Fibroblast of skin of left quadriceps (primary cell): ENCODE data around the gene ZSCAN10.

Experiments used
- DNase-seq, 2 experiments: peaks; one replicate each; pipeline ENCODE4 v3.0.0-alpha.2; 2013; ENCODE audit warnings: low read depth in 2 of 2

ZSCAN10 gene

GRCh38 chr16:3112058-3112880, 13.2 kb upstream of the ZSCAN10 start, which contains the start of gene ZNF205:
TSS of gene ZNF205 (plus strand) at chr16:3112586. CDS start at chr16:3113431, 845 bp downstream.
- DNase-seq, result peak in 1 of 2 experiments; percentile 32

- DNase-seq, result peak; percentile 80 to 82
Measured at GRCh38 chr16:3106205-3106928, 7.3 kb upstream of the ZSCAN10 start.

GRCh38 chr16:3101841-3102470, 2.9 kb upstream of the ZSCAN10 start:
- no peak for DNase-seq

GRCh38 chr16:3101018-3101840, 2.1 kb upstream of the ZSCAN10 start:
- DNase-seq, result no peak

GRCh38 chr16:3099732-3100499, 822 bp upstream of the ZSCAN10 start:
- DNase-seq, result peak; percentile 72 to 73

GRCh38 chr16:3099395-3099731, 269 bp upstream of the ZSCAN10 start:
- DNase-seq, result no peak

GRCh38 chr16:3097266-3097665, 1.8 kb downstream of the ZSCAN10 start:
- DNase-seq, result no peak

GRCh38 chr16:3096362-3096761, 2.7 kb downstream of the ZSCAN10 start:
- DNase-seq, result no peak

- DNase-seq, result no peak
Measured at GRCh38 chr16:3095869-3096268, 3.2 kb downstream of the ZSCAN10 start.

DNA sequence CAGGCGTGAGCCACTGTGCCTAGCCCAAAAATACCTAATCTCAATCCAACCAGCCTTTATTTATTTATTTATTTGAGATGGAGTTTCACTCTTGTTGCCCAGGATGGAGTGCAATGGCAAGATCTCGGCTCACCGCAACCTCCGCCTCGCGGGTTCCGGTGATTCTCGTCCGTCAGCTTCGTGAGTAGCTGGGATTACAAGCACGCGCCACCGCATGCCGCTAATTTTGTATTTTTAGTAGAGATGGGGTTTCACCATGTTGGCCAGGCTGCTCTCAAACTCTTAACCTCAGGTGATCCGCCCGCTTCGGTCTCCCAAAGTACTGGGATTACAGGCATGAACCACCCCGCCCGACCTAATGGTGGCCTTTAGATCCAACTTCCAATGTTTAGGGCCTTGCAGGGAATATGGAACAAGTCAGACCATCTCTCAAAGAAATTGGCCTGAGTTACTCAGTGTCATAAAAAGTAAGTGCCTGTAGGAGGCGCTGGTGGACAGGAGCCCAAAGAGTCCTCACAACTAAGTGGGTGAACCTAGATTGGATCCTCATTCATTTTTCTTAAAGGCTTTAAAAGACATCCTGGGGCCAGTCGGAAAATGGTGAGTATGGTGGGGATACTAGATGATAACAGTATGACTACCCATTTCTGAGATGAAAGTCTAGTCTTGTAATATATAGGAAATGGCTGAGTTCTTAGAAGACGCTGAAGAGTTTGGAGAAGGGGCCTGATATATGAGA, 4.6 kb downstream of the ZSCAN10 start:
- DNase-seq, result no peak

DNA sequence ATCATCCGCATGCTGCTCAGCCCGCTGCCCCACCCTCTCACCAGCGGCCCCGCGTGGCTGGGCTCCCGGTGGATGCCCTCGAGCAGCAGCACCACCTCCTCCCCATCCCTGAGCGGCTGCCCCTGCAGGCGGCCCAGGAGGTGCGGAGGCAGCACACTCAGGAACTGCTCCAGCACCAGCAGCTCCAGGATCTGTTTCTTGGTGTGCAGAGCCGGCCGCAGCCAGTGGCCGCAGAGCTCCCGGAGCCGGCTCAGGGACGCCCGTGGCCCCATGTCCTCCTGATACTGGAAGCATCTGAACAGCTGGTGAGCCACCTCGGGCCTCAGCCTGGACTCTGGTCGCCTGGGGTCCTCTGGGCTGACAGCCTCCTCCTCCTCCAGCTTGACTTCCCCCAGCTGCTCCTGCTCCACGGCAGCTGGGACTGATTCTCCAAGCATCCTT, 6.6 kb downstream of the ZSCAN10 start:
- no peak for DNase-seq

GRCh38 chr16:3091551-3091950, 7.5 kb downstream of the ZSCAN10 start:
- no peak for DNase-seq

DNA sequence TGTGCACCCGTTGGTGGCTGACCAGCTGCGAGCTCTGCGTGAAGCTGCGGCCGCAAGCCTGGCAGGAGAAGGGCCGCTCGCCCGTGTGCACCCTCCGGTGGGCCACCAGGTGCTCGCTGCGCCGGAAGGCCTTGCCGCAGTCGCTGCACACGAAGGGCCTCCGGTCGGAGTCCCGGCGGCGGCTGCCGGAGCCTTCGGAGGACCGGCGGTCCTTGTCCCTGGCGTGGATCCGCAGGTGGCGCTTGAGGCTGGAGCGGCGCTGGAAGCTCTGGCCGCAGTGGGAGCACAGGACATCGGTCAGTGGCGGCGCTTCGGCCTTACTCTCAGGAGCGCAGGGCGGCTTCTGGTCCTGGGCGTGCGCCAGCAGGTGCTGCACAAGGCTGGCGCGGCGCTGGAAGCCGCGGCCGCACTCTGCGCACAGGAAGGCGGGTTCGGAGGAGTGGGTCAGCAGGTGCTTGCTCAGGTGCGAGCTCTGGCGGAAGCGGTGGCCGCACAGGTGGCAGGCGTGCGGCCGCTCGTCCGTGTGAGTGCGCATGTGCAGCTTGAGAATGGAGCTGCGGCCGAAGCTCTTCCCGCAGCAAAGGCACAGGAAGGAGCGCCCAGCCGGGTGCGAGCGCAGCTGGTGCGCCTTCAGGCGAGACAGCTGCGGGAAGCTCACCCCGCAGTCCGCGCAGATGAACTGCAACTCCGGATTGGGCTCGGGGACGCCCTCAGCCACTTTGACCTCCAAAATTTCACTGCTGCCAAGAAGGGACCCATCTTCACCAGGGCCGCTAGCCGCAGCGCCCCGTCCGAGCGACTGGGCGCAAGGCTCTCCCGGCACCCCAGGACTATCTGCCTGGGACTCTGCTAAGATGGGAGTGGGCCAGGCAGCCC, 9.1 kb downstream of the ZSCAN10 start:
- DNase-seq, result no peak

GRCh38 chr16:3088925-3089716, 10.0 kb downstream of the ZSCAN10 start:
- no peak for DNase-seq

DNA sequence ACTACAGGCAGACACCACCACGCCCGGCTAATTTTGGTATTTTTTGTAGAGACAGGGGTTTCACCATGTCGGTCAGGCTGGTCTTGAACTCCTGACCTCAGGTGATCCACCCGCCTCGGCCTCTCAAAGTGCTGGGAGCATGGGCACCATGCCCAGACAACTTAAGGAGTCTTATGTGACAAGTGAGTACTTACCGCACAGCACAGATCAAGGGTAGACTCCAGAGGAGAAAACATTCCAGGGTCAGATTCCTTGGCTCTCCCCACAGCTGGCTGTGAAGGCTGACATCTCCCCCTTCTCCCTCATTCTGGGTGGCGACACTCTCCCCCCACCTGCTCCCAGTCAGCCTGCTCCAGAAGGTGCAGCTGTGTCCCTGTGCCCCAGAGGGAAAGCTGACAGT, 10.6 kb downstream of the ZSCAN10 start:
- no peak for DNase-seq

DNA sequence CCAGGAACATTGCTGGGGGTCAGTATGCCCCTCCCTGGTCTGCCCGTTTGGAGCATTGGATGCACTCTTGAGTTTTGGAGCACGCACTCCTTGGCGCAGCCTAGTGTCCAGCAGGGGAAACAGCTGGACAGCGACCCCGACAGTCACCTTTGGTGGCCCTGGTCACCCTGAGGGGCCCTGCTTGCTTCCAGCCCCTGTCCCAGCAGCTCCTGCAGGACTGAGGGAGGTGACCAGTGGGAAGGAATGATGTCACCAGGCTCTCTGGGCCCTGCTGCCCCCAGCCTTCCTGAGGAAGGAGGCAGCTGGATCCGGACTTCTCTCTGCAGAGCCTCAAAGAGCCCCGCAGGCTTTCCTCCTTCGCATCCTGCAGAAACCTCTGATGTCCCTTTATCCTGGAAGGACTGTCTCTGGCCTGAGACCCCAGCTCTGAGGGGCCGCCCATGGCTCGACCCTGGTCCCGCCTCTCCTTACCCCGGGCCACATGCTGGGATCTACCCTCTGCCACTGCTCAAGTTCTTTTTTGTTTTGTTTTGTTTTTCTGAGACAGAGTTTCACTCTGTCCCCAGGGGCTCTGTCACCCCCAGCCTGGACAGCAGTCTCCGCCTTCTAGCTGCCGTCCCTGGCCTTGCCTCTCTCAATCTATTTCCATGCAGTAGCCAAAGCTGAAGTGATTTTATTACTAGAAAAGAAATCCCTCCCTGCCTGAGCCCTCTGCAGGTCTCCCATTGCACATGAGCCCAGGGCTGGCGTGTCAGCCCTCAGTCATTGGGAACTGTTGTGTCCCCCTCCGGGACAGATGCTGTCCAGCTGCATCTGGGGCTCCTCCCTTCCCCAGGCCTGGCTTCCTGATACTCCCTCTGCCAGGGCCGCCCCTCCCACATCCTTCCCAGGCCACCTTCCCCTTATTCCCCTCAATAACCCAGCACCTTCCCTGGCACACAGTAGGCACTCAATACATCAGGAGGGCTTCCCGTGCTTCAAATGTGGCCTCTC, 11.6 kb downstream of the ZSCAN10 start:
- DNase-seq, result no peak

GRCh38 chr16:3086596-3087242, 12.4 kb downstream of the ZSCAN10 start:
- DNase-seq, result no peak
